NCI-H82 treated with DMSO at 0.1 percent for 48 hours (cell line): ENCODE data around the gene SLC2A5.

Experiments
- DNase-seq: peaks from one replicate; lab custom pipeline; 2025; ENCODE audit not compliant: unreplicated experiment; lab: John Stamatoyannopoulos, UW

SLC2A5 gene

GRCh38 chr1:9093581-9093980 is 24.1 kb upstream of the SLC2A5 start:
- no peak for DNase-seq

DNA sequence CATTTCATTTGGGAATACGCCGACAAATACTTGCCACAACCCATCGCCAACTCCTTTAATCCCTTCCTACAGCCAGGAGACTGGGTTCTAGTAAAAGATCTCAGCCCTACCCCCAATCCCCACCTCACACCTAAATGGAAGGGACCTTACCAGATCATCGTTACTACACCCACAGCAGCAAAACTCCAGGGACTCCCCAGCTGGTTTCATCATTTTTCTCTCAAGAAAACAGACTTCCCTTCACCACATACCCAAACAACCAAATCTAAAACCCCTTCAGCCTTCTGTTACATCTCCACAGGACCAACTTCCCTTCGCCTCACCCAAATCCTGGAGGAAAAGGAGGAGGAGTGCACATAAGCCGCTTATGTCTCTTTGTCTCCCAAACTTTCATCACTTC is 23.7 kb upstream of the SLC2A5 start:
- DNase-seq, result no peak

DNA sequence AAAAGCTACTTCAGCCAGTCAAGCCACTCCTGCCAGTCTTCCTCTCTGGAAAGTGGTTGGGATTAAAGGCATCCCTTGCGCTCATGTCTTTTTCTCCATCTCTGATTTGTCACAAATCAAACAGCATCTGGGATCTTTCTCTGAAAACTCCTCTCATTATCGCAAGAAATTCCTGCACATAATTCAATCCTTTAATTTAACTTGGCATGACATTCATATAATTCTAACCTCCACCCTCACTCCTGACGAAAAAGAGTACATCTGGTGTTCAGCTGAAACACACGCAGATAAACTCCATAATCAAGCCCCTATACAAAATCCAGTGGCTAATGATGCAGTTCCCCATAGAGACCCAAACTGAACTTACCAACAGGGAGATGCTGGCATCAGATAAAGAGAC is 19.4 kb upstream of the SLC2A5 start:
- no peak for DNase-seq

- DNase-seq, result no peak
Measured at GRCh38 chr1:9087411-9088125, 18.1 kb upstream of the SLC2A5 start.

DNA sequence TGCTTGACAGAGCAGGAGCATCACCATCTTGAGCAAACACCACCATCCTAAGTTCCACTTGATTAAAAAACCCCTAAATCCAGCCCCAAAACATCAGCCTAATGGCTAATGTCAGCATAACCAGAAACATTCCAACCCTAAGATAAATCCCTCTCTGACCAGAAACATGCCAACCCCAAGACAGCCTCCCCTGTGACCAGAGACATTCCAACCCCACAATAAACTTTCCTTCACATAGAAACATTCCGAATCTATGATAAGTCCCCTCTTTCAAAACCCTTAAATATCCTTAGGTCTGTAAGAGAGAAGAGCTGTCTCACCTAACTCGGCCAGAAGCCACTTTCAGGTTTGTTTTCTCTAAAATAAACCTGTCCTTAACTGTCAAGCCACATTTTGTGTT is 17.4 kb upstream of the SLC2A5 start:
- DNase-seq, result no peak

GRCh38 chr1:9086045-9086444 is 16.6 kb upstream of the SLC2A5 start:
- no peak for DNase-seq

DNA sequence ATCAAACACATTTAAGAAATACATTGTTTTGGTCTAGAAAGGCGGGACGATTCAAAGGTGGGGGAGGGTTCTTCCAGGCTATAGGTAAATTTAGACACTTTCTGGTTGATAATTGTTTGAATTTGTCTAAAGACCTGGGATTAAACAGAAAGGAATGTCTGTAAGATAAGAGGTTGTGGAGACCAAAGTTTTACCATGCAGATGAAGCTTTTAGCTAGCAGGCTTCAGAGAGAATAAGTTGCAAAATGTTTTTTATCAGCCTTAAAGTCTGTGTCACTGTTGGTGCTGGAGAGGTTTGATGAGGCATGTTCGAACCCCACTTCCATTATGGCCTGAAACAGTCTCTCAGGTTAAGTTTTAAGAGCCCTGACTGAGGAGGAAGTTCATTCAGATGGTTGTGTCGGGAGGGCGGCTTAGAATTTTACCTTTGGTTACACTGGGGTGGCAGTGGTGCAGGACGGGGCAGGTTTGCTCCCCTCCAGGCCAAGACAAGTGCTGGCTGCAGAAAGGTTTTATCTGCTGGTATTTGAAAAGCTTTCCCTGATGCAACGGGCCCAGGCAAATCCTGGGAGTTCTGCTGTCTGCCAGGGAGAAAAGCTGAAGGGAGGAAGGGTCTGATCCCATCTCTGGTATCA is 16.0 kb upstream of the SLC2A5 start:
- no peak for DNase-seq

DNA sequence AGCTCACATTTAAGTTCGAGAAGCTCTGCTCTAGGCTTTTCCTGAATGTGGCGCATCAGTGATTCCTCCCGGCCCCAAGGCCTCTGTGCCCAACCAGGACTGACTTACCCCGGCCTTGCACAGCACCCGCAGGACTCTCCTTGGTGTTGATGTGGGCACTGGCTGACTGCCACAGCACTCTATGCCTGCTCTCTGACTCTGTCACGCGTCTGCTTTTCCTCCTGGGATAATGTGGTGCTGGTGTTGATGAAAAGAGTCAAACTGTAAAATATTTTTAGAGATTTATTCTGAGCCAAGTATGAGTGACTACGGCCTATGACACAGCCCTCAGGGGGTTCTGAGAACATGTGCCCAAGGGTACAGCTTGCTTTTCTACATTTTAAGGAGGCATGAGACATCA is 15.5 kb upstream of the SLC2A5 start:
- no peak for DNase-seq

- no peak for DNase-seq
Measured at GRCh38 chr1:9081473-9081872, 12.0 kb upstream of the SLC2A5 start.

GRCh38 chr1:9080705-9081291 is 11.4 kb upstream of the SLC2A5 start:
- no peak for DNase-seq

GRCh38 chr1:9079988-9080704 is 10.7 kb upstream of the SLC2A5 start:
- DNase-seq, result no peak

DNA sequence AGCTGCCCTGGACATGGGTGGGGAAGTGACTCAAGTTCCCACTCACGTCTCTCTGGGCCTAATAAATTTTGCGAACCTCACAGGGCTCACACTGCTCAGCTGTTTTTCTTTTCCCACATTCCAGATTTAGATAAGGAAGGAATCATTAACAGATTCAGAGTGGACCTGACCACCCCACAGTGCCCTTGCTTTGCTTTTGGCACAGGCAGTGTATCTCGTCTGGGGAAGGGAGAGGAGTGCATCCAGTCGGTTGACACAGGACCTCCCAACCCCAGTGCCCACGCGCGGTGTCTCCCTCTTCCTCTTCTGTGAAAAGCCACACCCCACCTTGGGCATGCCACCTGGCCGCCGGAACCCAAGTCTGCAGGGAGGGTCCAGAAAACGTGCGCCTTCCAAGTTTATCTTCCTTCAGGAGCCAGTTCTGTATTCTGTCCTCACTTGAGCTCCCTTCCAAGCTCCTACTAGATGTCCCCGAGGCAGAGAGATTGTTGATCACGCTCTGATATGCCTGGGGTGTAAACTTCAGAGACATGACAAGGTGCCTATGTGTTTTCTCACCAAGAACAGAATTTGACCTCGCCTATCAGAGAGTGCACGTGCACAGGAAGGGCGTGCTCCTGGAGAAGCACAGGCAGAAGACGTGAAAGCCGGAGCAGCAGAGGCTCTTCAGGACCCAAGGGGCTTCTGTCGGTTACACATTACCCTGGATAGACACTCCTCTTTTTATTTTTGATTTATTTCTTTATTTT is 9.5 kb upstream of the SLC2A5 start:
- DNase-seq, result no peak

DNA sequence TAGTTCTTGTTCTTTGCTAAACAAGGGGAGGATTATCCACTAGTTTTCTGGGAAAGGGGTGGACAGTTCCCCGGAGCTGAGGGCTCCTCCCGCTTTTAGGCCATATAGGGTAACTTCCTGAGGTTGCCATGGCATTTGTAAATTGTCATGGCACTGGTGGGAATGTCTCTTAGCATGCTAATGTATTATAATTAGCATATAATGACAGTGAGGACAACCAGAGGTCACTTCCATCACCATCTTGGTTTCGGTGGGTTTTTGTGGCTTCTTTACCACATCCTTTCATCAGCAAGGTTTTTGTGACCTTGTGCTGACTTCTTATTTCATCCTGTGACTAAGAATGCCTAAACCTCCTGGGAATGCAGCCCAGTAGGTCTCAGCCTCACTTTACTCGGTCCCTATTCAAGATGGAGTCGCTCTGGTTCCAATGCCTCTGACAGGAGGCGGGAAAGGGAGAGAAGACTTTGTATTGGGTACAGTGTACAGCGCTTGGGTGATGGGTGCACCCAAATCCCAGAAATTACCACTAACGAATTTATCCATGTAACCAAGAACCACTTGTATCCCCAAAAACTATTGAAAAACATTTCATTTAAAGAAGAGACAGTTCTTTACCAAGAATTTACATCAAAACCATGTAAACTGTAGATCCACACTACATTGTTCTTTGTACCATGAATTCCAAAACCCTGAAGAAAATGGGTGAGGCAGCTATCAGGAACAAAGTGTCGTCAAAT is 8.7 kb upstream of the SLC2A5 start:
- DNase-seq, result no peak

- DNase-seq, result no peak
Measured at GRCh38 chr1:9075022-9075421, 5.6 kb upstream of the SLC2A5 start.

DNA sequence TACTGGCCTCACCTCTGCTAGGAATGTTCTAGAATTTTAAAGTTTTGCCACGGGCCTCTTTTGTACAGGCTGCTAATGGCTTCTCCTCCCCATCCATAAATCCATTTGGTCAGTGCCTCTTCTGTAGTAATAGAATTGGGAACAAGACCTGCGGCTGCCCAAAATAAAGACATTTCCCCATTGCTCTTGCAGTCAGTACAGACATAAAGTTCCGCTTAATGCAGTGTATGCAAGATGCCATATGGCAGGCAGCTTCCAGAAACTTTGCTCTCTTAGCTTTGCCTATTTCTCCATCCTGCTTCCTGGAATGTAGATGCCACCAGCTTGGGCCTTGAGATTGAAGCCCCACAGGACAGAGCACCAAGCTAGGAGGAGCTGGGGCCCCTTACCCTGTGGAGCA is 3.7 kb upstream of the SLC2A5 start:
- DNase-seq, result no peak

DNA sequence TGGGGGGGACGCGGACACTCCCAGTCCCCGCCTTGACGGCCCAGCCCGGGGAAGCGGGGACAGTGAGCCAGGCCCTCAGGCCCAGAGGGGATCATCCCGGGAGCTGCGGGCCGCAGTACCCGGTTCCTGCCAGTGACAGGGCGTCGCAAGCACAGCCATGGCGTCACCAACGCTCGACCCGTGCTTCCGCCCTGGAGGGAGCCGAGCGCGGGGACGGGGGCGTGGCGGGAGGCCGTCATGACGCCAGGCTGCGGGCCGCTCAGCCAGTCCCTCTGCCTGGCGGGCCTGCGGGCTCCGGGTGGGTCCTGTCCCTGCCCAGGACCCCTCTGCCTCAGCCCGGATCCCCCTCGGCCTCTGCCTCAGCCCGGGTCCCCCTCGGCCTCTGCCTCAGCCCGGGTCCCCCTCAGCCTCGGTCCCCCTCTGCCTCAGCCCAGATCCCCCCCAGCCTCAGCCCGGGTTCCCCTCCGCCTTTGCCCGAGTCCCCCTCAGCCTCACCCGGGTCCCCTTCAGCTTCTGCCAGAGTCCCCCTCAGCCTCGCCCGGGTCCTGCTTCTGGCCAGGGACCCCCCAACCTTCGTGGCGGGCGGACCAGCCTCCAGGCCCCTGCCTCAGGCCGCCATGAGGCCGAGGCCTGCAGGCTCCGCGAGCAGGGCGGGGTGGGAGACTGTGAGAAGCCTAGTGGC is 2.3 kb upstream of the SLC2A5 start:
- DNase-seq, result no peak

- no peak for DNase-seq
Measured at GRCh38 chr1:9070486-9070885, 1.1 kb upstream of the SLC2A5 start.

- DNase-seq, result no peak
Measured at GRCh38 chr1:9068981-9069325, 482 bp downstream of the SLC2A5 start.

GRCh38 chr1:9066945-9067807 is 2.3 kb downstream of the SLC2A5 start:
- no peak for DNase-seq
